Measurements from ENCODE around the gene PLEKHM2. TPM values are rescaled to one million over a fixed set of nuclear protein-coding genes. Genes with fewer than 3 reads are reported as not detected.

PLEKHM2 gene
- polyA plus RNA-seq, 1 donor from 2014 or later = 40.1 TPM

- Histone ChIP-seq H4K20me1 (ENCODE audit: insufficient read depth) (no peaks in the 10 kb centered on the region), H3K4me2 (ENCODE audit: low read length) (no peak overlapping the region), H3K9me2 (ENCODE audit: insufficient read depth, low read length) (no peaks in the 10 kb centered on the region), H3F3A (ENCODE audit: insufficient read depth, low read length, poor library complexity, severe bottlenecking) (no peaks in the 10 kb centered on the region), H3K4me3 (ENCODE audit: low read length) (no peak overlapping the region), H3K27ac (ENCODE audit: low read length) (no peak overlapping the region), H3K9ac (ENCODE audit: low read length) (no peak overlapping the region), H2AFZ (ENCODE audit: low read depth, low read length) (no peak overlapping the region), H3K79me2 (replicated peaks; ENCODE audit: insufficient read depth, low read length) (no peaks in the 10 kb centered on the region), H3K27me3 (ENCODE audit: insufficient read depth, low read depth, low read length) (no peaks in the 10 kb centered on the region), H3K9me3 (ENCODE audit: low read length) (no peaks in the 10 kb centered on the region), H3K36me3 (ENCODE audit: insufficient read depth, low read length) (no peaks in the 10 kb centered on the region)
- TF ChIP-seq RAD21 (conservative IDR thresholded peaks at IDR 0.05) (no peak), POLR2AphosphoS5 (IDR thresholded peaks at IDR 0.05) (no peak), MXI1 (conservative IDR thresholded peaks at IDR 0.05; ENCODE audit: poor library complexity, severe bottlenecking) (no peak), TAF1 (IDR thresholded peaks at IDR 0.05; ENCODE audit: low read depth) (no peak), EZH2 (IDR thresholded peaks at IDR 0.05; ENCODE audit: borderline replicate concordance, insufficient read depth, low read length, poor library complexity, severe bottlenecking) (no peak), SMC3 (conservative IDR thresholded peaks at IDR 0.05; ENCODE audit: poor library complexity) (no peak), EP300 (conservative IDR thresholded peaks at IDR 0.05; ENCODE audit: poor library complexity, severe bottlenecking) (no peak)
- TF ChIP-seq, protein P1, sequence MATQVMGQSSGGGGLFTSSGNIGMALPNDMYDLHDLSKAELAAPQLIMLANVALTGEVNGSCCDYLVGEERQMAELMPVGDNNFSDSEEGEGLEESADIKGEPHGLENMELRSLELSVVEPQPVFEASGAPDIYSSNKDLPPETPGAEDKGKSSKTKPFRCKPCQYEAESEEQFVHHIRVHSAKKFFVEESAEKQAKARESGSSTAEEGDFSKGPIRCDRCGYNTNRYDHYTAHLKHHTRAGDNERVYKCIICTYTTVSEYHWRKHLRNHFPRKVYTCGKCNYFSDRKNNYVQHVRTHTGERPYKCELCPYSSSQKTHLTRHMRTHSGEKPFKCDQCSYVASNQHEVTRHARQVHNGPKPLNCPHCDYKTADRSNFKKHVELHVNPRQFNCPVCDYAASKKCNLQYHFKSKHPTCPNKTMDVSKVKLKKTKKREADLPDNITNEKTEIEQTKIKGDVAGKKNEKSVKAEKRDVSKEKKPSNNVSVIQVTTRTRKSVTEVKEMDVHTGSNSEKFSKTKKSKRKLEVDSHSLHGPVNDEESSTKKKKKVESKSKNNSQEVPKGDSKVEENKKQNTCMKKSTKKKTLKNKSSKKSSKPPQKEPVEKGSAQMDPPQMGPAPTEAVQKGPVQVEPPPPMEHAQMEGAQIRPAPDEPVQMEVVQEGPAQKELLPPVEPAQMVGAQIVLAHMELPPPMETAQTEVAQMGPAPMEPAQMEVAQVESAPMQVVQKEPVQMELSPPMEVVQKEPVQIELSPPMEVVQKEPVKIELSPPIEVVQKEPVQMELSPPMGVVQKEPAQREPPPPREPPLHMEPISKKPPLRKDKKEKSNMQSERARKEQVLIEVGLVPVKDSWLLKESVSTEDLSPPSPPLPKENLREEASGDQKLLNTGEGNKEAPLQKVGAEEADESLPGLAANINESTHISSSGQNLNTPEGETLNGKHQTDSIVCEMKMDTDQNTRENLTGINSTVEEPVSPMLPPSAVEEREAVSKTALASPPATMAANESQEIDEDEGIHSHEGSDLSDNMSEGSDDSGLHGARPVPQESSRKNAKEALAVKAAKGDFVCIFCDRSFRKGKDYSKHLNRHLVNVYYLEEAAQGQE (IDR thresholded peaks at IDR 0.05; ENCODE audit: borderline replicate concordance) = no peak
- TF ChIP-seq, protein P2, sequence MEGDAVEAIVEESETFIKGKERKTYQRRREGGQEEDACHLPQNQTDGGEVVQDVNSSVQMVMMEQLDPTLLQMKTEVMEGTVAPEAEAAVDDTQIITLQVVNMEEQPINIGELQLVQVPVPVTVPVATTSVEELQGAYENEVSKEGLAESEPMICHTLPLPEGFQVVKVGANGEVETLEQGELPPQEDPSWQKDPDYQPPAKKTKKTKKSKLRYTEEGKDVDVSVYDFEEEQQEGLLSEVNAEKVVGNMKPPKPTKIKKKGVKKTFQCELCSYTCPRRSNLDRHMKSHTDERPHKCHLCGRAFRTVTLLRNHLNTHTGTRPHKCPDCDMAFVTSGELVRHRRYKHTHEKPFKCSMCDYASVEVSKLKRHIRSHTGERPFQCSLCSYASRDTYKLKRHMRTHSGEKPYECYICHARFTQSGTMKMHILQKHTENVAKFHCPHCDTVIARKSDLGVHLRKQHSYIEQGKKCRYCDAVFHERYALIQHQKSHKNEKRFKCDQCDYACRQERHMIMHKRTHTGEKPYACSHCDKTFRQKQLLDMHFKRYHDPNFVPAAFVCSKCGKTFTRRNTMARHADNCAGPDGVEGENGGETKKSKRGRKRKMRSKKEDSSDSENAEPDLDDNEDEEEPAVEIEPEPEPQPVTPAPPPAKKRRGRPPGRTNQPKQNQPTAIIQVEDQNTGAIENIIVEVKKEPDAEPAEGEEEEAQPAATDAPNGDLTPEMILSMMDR (IDR thresholded peaks at IDR 0.05; ENCODE audit: poor library complexity, severe bottlenecking) = no peak
Observed at GRCh38 chr1:15704526-15705183, 20.5 kb downstream of the PLEKHM2 start.

- no peak overlapping the region for H3K9ac ChIP-seq (ENCODE audit: low read length)
- H2AFZ ChIP-seq (ENCODE audit: low read depth, low read length) = no peak overlapping the region
- H3K4me3 ChIP-seq (ENCODE audit: low read length) = no peak overlapping the region
- no peaks in the 10 kb centered on the region for H3K27me3 ChIP-seq (ENCODE audit: insufficient read depth, low read depth, low read length)
- no peak for TF ChIP-seq RAD21 (conservative IDR thresholded peaks at IDR 0.05)
- TF ChIP-seq POLR2AphosphoS5 (IDR thresholded peaks at IDR 0.05) = no peak
- no peak overlapping the region for H3K4me2 ChIP-seq (ENCODE audit: low read length)
- no peaks in the 10 kb centered on the region for H3K9me3 ChIP-seq (ENCODE audit: low read length)
- no peaks in the 10 kb centered on the region for H3F3A ChIP-seq (ENCODE audit: insufficient read depth, low read length, poor library complexity, severe bottlenecking)
- H3K27ac ChIP-seq (ENCODE audit: low read length) = no peak overlapping the region
- H3K9me2 ChIP-seq (ENCODE audit: insufficient read depth, low read length) = no peaks in the 10 kb centered on the region
- no peaks in the 10 kb centered on the region for H4K20me1 ChIP-seq (ENCODE audit: insufficient read depth)
- no peaks in the 10 kb centered on the region for H3K79me2 ChIP-seq (replicated peaks; ENCODE audit: insufficient read depth, low read length)
- H3K36me3 ChIP-seq (ENCODE audit: insufficient read depth, low read length) = no peaks in the 10 kb centered on the region
Observed at GRCh38 chr1:15705184-15705566, 21.1 kb downstream of the PLEKHM2 start.
